Measurements from ENCODE around the gene ANAPC4.
"Not testable (repeated sequence)": the region's sequence is repeated elsewhere in the genome, so short reads cannot be mapped to it uniquely, and the experiment has no call there.

ANAPC4 gene, protein sequence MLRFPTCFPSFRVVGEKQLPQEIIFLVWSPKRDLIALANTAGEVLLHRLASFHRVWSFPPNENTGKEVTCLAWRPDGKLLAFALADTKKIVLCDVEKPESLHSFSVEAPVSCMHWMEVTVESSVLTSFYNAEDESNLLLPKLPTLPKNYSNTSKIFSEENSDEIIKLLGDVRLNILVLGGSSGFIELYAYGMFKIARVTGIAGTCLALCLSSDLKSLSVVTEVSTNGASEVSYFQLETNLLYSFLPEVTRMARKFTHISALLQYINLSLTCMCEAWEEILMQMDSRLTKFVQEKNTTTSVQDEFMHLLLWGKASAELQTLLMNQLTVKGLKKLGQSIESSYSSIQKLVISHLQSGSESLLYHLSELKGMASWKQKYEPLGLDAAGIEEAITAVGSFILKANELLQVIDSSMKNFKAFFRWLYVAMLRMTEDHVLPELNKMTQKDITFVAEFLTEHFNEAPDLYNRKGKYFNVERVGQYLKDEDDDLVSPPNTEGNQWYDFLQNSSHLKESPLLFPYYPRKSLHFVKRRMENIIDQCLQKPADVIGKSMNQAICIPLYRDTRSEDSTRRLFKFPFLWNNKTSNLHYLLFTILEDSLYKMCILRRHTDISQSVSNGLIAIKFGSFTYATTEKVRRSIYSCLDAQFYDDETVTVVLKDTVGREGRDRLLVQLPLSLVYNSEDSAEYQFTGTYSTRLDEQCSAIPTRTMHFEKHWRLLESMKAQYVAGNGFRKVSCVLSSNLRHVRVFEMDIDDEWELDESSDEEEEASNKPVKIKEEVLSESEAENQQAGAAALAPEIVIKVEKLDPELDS

DNA sequence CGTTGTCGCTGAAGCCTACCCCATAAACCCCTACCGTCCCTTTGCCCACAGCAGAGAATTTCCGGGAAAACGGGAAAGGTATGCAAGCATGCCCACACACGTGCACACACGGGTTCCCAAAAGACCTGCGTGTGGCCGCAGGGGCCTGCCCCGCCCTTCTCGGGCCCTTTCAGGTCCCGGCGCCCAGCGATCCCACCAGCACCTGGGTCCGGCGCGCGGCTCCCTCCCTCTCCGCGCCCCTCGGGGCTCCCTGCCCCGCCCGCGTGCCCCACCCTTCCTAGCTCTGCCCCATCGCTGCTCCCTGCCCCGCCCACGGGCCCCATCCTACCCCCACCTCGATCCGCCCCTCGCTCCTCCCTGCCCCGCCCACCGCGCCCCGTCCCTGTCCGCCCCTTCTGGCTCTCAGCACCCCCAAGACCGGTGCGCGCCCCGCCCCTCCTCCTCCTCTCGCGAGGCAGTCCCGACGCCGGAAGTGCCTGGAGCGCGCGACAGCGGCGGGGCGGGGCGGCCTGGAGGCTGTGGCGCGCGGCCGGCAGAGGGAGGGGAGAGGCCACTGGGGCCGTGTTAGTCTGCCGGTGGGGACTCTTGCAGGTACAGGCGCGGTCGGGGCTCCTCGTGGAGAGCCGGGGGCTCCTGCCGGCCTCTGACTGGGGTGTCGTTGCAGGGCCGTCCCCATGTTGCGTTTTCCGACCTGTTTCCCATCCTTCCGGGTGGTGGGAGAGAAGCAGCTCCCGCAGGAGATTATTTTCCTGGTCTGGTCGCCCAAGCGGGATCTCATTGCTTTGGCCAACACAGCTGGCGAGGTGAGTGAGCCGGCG lies at the start of gene ANAPC4:
Gene ANAPC4 (plus strand): TSS at position 510 of the 818 bp plus-strand sequence. CDS start 165 bp downstream, at position 675.
- DNase-seq, result peak; percentile 79 to 96

DNA sequence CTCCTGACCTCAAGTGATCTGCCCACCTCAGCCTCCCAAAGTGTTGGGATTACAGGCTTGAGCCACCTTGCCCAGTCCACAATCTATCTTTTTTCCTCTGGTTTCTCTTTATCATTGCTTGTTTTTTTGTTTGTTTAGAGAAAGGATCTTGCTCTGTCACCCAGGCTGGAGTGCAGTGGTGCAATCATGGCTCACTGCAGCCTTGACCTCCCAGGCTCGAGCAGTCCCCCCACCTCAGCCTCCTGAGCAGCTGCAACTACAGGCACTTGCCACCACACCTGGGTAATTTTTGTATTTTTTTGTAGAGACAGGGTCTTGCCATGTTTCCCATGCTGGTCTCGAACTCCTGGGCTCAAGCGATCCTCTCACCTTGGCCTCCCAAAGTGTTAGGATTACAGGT lies 48.6 kb upstream of the ANAPC4 start:
- not testable (repeated sequence) for DNase-seq

DNA sequence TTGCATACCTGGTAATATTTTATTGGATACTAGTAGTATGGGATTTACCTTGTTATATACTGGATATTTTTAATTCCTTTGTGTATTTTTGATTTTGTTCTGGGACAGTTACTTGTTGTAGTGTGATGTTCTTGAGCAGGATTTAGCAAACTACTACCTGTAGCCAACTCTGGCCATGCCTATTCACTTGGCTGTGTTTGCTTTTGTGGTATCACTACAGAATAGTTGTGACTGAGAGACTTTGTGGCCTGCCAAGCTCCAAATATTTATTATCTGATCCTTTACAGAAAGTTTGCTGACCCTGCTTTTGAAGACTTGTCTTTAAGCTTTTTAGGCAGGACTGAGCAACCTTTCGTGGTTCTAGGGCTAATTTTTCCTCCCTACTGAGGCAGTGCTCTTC lies 46.7 kb upstream of the ANAPC4 start:
- no peak for DNase-seq

DNA sequence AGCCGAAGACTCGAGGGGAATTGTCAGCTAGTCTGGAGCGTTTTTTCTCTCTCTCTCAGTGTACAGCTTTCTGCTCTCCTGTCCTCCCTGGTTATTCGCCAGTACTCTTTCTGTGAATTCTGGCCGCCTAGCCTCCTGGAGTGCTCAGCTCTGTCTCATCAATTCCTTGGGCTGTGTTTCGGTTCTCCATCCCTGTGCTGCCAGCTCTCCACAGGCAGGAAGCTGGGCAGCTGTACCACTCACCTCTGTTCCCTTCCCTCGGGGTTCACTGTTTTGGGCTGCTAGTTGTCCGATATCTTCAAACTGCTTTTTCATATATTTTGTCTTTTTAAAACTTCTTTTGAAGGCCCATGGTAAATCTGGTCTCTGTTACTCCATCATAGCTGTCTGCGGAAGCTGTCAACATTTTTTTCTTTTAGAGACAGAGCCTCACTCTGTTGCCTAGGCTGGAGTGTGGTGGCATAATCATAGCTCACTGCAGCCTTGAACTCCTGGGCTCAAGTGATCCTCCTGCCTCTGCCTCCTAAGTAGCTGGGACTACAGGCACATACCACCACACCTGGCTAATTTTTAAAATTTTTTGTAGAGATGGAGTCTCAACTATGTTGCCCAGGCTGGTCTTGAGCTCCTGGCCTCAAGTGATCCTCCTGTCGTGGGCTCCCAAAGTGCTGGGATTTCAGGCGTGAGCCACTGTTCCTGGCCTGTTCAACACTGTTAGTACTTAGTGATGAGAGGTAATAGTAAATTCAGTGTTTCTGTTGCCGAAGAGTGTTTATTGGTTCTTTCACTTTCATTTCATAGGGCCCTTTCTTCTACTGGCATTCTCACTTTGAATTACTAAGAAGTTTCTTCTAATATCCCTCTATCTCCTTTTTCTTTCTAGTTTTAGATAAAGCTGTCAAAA lies 45.9 kb upstream of the ANAPC4 start:
- DNase-seq, result no peak

DNA sequence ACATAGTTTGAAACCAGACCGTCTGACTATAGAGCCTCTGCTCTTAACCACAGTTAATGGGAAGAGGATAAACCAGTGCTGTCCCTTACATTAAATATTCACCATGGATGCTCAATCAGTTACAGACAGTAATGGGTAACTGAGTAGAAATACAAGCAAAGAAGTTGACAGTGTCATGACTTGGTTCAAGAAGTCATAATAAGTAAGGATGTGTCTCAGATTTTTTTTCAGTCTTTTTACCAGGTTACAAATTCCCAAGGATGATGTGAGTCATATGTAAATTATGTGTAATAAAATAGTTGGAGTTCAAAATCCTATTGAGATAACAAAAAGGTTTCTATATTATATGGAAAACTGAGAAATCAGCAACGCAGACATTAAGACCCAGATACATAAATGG lies 33.4 kb upstream of the ANAPC4 start:
- no peak for DNase-seq

DNA sequence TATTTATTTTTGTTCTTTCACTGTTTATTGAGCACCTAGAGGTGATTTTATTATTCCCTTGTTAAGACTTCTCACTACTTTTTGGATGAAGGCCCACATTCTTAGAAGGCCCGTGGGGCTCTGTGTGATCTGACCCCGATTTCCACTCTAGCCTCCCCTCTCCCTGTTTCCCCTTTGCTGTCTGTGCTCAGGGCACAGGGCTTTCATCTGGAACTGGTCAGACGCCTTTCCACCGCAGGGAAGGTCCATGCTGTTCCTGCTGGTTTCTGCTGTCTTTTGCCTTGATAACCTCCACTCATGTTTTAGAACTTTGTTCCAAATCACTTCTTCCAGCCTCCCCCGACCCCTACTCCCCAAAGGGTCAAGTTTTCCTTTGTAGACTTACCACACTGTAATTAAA lies 31.3 kb upstream of the ANAPC4 start:
- DNase-seq, result no peak

DNA sequence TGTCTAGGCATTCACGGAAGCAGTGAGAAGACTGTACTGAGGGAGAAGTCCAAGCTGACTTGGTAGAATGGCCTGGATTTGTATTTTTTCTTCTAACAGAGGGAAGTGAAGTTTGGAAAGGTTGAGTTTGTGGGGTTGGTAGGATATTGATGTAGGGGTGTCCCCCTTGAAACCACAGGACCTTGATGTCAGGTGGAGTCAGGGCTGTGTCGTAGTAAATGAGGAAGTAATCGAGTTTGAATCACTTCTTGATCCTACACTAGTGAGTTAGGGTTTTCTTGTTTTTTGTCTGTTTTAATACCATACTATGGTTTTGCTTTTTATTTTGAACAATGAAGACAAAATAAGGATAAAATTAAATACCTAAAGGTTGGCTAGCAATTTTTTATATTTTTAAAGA lies 30.1 kb upstream of the ANAPC4 start:
- DNase-seq, result no peak

DNA sequence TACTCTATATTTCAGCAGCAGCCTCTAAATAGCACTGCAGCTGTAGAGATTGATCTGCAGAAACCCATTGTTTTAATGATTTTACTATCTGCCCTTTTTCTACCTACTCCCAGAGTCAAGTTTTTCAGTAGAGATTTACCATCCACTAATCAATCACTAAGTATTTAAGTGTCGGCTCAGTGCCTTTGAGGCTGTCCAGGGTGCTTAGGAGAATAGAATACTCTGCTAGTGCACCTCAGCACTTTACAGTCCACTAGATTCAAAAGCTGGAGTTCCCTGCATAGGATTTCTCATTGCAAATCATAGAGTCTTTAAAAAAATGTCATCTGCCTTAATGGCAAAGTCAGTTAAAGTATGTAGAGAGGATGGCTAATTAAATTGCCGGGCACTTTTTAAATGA lies 29.6 kb upstream of the ANAPC4 start:
- no peak for DNase-seq

DNA sequence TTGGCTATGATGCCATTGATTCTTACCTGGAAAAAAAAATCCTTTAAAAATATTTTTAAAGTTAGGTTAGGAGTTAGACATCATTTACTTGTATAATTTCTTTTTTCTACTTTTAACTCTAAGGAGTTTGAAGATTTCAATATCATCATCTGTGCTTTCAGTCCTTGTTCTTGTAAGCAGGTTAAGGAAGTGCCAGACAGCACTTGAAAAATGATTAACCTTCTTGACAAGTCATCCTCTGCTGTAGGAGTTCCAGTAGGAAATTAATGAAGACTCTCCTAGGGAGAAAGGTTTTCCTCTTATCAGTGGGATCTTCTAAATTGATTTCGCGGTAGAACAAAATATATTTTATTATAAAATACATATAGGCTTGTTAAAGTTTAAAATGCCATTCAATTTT lies 29.1 kb upstream of the ANAPC4 start:
- DNase-seq, result no peak

DNA sequence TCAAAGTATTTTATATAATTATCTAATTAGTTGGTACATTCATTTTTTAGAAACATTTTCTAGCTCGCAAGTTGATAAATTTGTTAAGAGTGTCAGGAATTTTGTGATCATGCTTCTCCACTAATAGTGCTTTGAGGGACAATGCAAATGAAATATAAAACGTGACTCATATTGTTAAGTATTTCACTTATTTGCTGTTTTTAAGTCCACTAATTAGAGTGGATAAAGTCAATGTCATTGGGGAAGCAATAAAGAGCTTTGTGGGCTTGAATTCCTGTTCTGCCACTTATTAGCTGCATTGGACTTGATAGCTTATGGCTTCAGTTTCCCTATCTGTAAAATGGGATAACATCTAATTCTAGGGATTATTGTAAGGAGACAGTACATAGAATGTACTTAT lies 26.5 kb upstream of the ANAPC4 start:
- no peak for DNase-seq

DNA sequence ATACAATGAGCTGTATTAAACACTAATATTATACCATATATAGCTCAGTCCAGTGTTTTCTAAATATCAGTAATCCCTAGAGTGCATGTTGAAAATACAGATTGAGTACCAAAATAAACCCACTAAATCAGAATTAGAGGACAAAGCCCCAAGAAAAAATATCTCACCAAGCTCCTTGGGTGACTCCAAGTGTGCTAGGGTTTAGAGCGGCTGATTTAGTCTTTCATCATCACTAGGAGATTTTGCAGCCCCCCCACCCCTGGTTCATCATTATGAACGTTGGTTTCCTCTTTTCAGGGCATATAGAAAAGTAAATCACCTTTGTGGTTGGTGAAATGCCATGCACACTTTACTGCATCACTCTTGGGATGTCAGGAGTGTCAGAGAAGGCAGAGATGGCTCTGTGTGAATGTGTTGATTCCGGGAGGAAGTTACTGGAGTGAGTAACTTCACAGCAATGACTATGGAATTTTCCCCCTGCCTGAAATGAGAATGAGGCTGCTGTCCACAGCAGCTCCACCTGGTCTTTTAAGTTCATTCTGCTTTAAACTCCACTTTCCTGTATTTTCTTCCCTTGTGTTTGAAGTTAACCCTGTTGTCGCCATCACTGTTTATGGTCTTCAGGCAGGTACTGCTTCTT lies 25.2 kb upstream of the ANAPC4 start:
- DNase-seq, result no peak

DNA sequence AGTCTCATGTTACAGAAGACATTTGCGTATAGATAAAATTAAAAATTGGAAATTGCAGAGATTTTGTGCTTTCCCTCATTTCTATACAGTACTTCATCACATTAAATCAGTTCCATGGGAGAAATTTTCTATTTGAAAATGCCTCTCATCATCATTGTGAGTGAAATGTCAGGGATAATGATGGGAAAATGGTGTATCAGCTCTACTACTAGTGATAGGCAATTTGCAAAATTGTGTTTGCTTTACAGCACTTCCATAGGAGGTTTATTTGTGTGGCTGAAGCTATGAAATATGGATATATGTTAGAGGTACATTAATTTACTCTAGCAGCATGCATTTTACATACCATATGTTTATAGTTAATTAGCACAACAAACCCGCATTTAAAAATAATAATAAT lies 21.0 kb upstream of the ANAPC4 start:
- DNase-seq, result no peak

DNA sequence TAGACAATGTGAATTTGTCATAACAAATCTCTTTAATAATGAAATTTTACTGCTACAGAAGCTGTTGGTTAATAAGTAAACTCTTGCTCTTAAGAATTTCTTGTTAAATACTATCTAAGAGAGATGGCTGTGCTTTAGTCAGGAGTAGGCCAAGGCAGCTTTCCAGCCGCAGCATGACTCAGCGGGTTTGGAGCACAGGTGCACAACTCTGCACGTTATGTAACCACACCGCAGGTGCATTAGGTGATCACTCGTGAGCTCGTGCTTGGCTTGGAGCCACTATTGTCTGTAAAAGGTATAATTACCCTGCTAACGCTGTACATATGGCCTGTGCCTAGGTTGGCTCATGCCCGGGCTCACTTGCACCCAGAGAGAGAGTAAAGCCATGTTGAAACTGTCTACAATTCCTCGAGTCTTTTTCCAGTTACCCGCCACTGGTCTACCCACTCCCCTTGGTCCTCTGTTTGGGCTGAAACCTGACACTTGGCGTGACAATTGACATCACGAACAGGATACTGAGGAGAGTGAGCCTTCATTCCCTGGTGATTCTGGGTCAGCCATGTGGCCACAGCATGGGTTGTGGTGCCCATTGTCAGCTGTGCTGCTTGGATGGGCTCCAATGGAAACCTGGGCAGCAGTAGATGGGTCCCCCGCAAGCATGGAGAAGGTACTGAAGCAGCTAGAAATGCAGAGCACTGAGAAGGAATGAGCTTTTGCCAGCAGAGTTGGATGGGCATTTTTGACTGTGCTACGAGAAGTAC lies 18.4 kb upstream of the ANAPC4 start:
- DNase-seq, result no peak

DNA sequence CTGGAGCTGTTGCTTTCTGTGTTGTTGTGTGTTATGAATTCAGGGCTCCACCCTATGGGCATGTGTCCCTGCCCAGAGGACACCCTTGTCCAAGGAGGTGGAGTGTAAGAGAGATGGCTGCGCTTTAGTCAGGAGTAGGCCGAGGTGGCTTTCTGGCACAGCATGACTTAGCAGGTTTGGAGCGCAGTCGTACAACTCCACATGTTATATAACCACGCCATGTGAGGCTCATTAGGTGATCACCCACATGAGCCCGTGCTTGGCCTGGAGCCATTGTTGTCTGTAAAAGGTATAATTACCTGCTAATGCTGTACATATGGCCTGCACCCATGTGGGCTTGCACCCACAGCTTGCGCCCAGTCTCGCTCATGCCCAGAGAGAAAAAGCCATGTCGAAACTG lies 15.8 kb upstream of the ANAPC4 start:
- DNase-seq, result no peak

DNA sequence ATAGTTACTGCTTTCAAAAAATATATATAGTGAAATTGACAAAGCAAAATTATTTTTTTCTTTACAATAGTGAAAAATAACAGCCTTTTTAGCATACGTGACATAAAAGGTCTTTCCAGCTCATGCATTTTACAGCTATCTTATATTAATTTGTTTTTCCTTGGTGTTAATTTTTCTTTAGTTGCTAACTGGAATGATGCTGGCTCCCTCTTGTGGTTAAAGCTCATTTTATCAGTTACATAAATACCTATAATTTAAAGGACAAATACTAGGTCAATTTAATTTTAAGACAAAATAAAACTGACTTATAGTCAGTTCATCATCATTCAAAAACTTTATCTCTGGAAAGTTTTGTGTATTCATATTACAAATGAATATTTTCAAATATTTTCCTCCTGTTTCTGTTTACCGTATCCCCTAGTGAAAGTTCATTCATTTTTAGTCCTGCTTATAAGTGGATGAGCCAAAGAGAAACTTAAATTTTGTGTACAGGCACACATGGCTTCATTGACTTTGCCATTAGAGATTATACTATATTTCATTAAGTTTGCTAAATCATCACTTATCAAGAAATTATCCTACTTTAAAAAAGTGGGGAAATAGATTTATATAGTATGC lies 9.9 kb upstream of the ANAPC4 start:
- DNase-seq, result peak in 1 of 2 experiments; percentile 46

DNA sequence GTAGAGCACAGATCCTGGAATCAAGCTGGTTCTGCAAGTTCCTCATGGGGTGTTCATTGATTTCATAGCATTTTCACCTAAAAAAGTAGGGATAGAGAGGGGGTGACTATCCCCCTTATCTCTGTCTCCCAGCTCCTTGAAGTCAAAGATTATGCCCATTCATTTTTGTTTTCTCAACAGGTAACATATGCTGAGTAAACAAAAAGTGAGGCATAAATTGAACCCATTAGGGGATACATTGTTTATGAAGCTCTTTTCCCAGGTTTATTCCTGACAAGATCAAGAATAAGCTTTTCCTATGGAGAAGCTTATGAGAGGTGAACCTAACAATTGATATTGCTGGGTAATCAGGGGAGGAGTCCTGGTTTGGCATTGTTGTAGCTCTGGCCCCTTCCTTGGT lies 9.2 kb upstream of the ANAPC4 start:
- no peak for DNase-seq

DNA sequence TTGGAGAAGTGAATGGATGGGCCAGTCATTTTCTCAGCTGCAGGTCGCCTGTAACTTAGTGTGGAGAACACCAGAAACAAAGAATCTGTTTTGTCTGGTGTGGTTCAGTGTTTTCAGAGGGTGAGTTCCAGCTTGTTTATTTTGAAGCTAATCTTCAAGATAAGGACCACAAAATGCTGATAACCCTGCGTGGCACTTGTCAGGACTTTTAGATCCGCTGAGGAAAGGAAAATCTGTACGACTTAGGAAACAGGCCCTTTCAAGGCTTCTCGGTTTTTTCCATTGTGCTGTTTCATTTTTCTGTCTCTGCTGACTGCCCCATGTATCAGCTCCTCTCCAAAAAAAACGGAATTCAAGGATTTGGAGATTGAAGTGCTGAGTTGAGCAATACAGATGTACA lies 8.7 kb upstream of the ANAPC4 start:
- no peak for DNase-seq

DNA sequence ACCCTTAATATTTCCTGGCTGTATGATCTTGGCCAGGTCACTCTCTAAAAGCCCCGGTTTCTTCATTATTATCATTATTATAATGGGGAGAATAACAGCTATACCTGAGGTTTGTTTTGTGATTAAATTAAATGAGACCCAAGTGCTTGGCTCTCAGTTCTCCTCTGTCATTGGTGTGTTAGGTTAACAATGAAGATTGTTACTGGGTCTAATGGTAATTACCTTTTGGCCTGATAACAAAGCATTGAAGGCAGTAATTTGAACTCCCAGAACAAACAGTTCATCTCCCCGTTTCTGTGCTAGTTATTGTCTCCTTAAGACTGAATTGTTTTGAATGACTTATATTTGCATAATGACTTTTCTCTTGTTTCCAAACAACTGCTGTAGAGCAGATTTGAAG lies 6.8 kb upstream of the ANAPC4 start:
- DNase-seq, result no peak

DNA sequence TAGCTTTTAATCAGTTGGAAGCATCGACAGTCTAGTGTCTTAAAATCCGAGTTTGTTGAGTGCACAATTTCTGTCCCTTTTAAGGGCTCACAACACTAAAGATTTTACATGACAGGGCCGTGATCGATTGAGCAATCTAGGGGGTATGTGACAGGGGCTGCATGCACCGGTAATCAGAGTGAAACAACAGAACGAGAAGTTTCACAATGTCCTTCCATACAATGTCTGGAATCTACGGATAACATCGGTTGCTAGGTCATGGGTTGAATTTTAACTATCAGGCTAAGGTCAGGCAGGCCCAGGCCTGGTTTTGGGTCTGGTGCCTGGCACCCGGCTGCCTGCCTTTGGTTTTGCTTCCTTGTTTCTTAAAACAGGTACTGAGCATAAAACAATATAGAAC lies 4.5 kb upstream of the ANAPC4 start:
- DNase-seq, result not testable (repeated sequence)
